Mucosa of descending colon (tissue), 3 donors: Measurements from ENCODE around the gene KCNH6. TPM values are rescaled to one million over a fixed set of nuclear protein-coding genes. Genes with fewer than 3 reads are reported as not detected.

Experiments
- ATAC-seq: fragments of 200-7000 bp; cut with Tn5 transposase; one replicate; pipeline ENCODE4 v1.9.1; 2020; ENCODE audit warnings: mild to moderate bottlenecking, moderate library complexity
- DNase-seq, 3 donors: peaks; one replicate each; pipeline ENCODE4 v3.0.0-alpha.2; 2020
- H3K36me3 ChIP-seq: fragments of 200-600 bp; one replicate; pipeline ENCODE4 v1.8.0; 2021; ENCODE audit warnings: low read depth, mild to moderate bottlenecking
- H3K4me1 ChIP-seq: fragments of 200-600 bp; one replicate; pipeline ENCODE4 v1.8.0; 2021; ENCODE audit warnings: low read depth, mild to moderate bottlenecking
- H3K4me3 ChIP-seq: fragments of 200-600 bp; one replicate; pipeline ENCODE4 v1.8.0; 2021; ENCODE audit warnings: mild to moderate bottlenecking
- H3K9me3 ChIP-seq: fragments of 200-600 bp; one replicate; pipeline ENCODE4 v1.8.0; 2021; ENCODE audit warnings: mild to moderate bottlenecking
- CTCF ChIP-seq: fragments of 200-600 bp; IDR thresholded peaks from one replicate; pipeline ENCODE4 v1.8.0; 2022; ENCODE audit warnings: antibody characterized with exemption, mild to moderate bottlenecking
- intact Hi-C, 2 donors: fragments of 100-400 bp; cut with DNase I in 1 of 2; cut with micrococcal nuclease in 1 of 2; formaldehyde crosslinking; loops; one replicate each; pipeline versions ENCODE4 v1.11.0 to v1.11.1; 2022; cut with DNase I, micrococcal nuclease
- total RNA-seq, 3 donors: library from RNA; stranded (reverse); fragmentation: NEBNext Ultra II Directional in 2 of 3; extraction: Animal tissue kit (Norgen Biotek cat#: 25700) in 2 of 3; gene quantifications; one replicate each; pipeline versions ENCODE4 v1.2.1 to v1.2.4, GENCODE V29; 2021 to 2023
- donor health status: DM: no; HTN: no; CAD: no; lungs with moderate emphysema.
- donor health status: DM: no; HTN: no; CAD: no.
- donor health status: DM: no; HTN: yes; CAD: no.

Gene KCNH6
- total RNA-seq, 3 donors from 2014 or later = 0.58 to 0.64 TPM; not detected in 1

GRCh38 chr17:63558441-63558840 is 35.3 kb downstream of the KCNH6 start:
- peaks cover 4% of the 10 kb centered on the region for H3K4me1 ChIP-seq
- DNase-seq (no peak), ATAC-seq (no peak)
- H3K36me3 ChIP-seq = no peaks in the 10 kb centered on the region
- no peak overlapping the region for H3K4me3 ChIP-seq
- no peak for TF ChIP-seq CTCF
- intact Hi-C loops = no loop called here
- no peaks in the 10 kb centered on the region for H3K9me3 ChIP-seq

- intact Hi-C loops = no loop called here
- TF ChIP-seq CTCF = no peak
Observed at GRCh38 chr17:63561819-63562218, 38.7 kb downstream of the KCNH6 start.

GRCh38 chr17:63563339-63563738 is 40.2 kb downstream of the KCNH6 start:
- Histone ChIP-seq H3K4me3 (no peak overlapping the region), H3K9me3 (no peaks in the 10 kb centered on the region), H3K4me1 (peaks cover 2% of the 10 kb centered on the region), H3K36me3 (no peaks in the 10 kb centered on the region)
- DNase-seq (no peak), ATAC-seq (no peak)
- no peak for TF ChIP-seq CTCF
- intact Hi-C loops = no loop called here

More at GRCh38 chr17:63561819-63562218, 38.7 kb downstream of the KCNH6 start:
- Histone ChIP-seq H3K4me1 (peaks cover 2% of the 10 kb centered on the region), H3K9me3 (no peaks in the 10 kb centered on the region), H3K4me3 (no peak overlapping the region), H3K36me3 (no peaks in the 10 kb centered on the region)
- no peak for ATAC-seq
- no peak for DNase-seq

- peaks cover 2% of the 10 kb centered on the region for H3K4me1 ChIP-seq
- intact Hi-C loops = no loop called here
- H3K36me3 ChIP-seq = no peaks in the 10 kb centered on the region
- TF ChIP-seq CTCF = no peak
- no peaks in the 10 kb centered on the region for H3K9me3 ChIP-seq
- DNase-seq = no peak
- ATAC-seq = no peak
- no peak overlapping the region for H3K4me3 ChIP-seq
Observed at GRCh38 chr17:63564562-63564961, 41.4 kb downstream of the KCNH6 start.

- H3K4me3 ChIP-seq = no peak overlapping the region
- no peak for TF ChIP-seq CTCF
- no peaks in the 10 kb centered on the region for H3K9me3 ChIP-seq
- no peak for ATAC-seq
- no peaks in the 10 kb centered on the region for H3K36me3 ChIP-seq
- intact Hi-C loops = no loop called here
- peaks cover 2% of the 10 kb centered on the region for H3K4me1 ChIP-seq
- no peak for DNase-seq
Observed at GRCh38 chr17:63567229-63567628, 44.1 kb downstream of the KCNH6 start.

- no peak for ATAC-seq
- no peak for TF ChIP-seq CTCF
- Histone ChIP-seq H3K4me3 (no peak overlapping the region), H3K4me1 (no peaks in the 10 kb centered on the region), H3K36me3 (no peaks in the 10 kb centered on the region), H3K9me3 (no peaks in the 10 kb centered on the region)
- intact Hi-C loops = no loop called here
- DNase-seq = no peak
Observed at GRCh38 chr17:63568563-63568962, 45.4 kb downstream of the KCNH6 start.
